Measurements from ENCODE around the gene KLF13.

KLF13 gene

GRCh38 chr15:31379577-31379976 lies 52.9 kb downstream of the KLF13 start:
- Histone ChIP-seq H2AFZ (ENCODE audit: low read length) (no peak overlapping the region), H3F3A (ENCODE audit: insufficient read depth, low read length) (no peaks in the 10 kb centered on the region), H3K4me1 (ENCODE audit: insufficient read depth, low read length, severe bottlenecking) (no peaks in the 10 kb centered on the region), H3K9me3 (ENCODE audit: low read length) (no peaks in the 10 kb centered on the region), H3K4me3 (ENCODE audit: low read depth, low read length, poor library complexity, severe bottlenecking) (no peak overlapping the region), H3K36me3 (ENCODE audit: insufficient read depth, low read length) (peaks cover 66% of the 10 kb centered on the region), H3K4me2 (ENCODE audit: low read length) (no peak overlapping the region), H3K27me3 (ENCODE audit: insufficient read depth, low read length) (no peaks in the 10 kb centered on the region), H3K27ac (ENCODE audit: low read depth, low read length, poor library complexity, severe bottlenecking) (no peak overlapping the region), H3K9me2 (ENCODE audit: low read depth, low read length) (no peaks in the 10 kb centered on the region), H3K9ac (ENCODE audit: low read length) (no peak overlapping the region), H3K79me2 (ENCODE audit: insufficient read depth, low read length) (no peaks in the 10 kb centered on the region), H4K20me1 (ENCODE audit: insufficient read depth, low read length) (no peaks in the 10 kb centered on the region)
- TF ChIP-seq EZH2 (IDR thresholded peaks at IDR 0.05; ENCODE audit: borderline replicate concordance, low read length) (no peak), CTCF (IDR thresholded peaks at IDR 0.05; ENCODE audit: low read length) (no peak)

- Histone ChIP-seq H3K9ac (ENCODE audit: low read length) (no peak overlapping the region), H3K27ac (ENCODE audit: low read depth, low read length, poor library complexity, severe bottlenecking) (no peak overlapping the region), H3K9me3 (ENCODE audit: low read length) (no peaks in the 10 kb centered on the region), H3K27me3 (ENCODE audit: insufficient read depth, low read length) (no peaks in the 10 kb centered on the region), H3F3A (ENCODE audit: insufficient read depth, low read length) (no peaks in the 10 kb centered on the region), H4K20me1 (ENCODE audit: insufficient read depth, low read length) (no peaks in the 10 kb centered on the region), H3K4me2 (ENCODE audit: low read length) (no peak overlapping the region), H3K36me3 (ENCODE audit: insufficient read depth, low read length) (peaks cover 45% of the 10 kb centered on the region), H3K4me1 (ENCODE audit: insufficient read depth, low read length, severe bottlenecking) (no peaks in the 10 kb centered on the region), H3K4me3 (ENCODE audit: low read depth, low read length, poor library complexity, severe bottlenecking) (no peak overlapping the region), H2AFZ (ENCODE audit: low read length) (no peak overlapping the region), H3K79me2 (ENCODE audit: insufficient read depth, low read length) (no peaks in the 10 kb centered on the region), H3K9me2 (ENCODE audit: low read depth, low read length) (no peaks in the 10 kb centered on the region)
- no peak for TF ChIP-seq EZH2 (IDR thresholded peaks at IDR 0.05; ENCODE audit: borderline replicate concordance, low read length)
- no peak for TF ChIP-seq CTCF (IDR thresholded peaks at IDR 0.05; ENCODE audit: low read length)
Measured at GRCh38 chr15:31381801-31382712, 55.4 kb downstream of the KLF13 start.

- H3K9me2 ChIP-seq (ENCODE audit: low read depth, low read length), result no peaks in the 10 kb centered on the region
- H3K4me1 ChIP-seq (ENCODE audit: insufficient read depth, low read length, severe bottlenecking), result no peaks in the 10 kb centered on the region
- TF ChIP-seq CTCF (IDR thresholded peaks at IDR 0.05; ENCODE audit: low read length) (no peak), EZH2 (IDR thresholded peaks at IDR 0.05; ENCODE audit: borderline replicate concordance, low read length) (no peak)
- H2AFZ ChIP-seq (ENCODE audit: low read length), result no peak overlapping the region
- H3K4me2 ChIP-seq (ENCODE audit: low read length), result no peak overlapping the region
- no peaks in the 10 kb centered on the region for H3K79me2 ChIP-seq (ENCODE audit: insufficient read depth, low read length)
- no peaks in the 10 kb centered on the region for H3K27me3 ChIP-seq (ENCODE audit: insufficient read depth, low read length)
- H3F3A ChIP-seq (ENCODE audit: insufficient read depth, low read length), result no peaks in the 10 kb centered on the region
- H3K4me3 ChIP-seq (ENCODE audit: low read depth, low read length, poor library complexity, severe bottlenecking), result no peak overlapping the region
- H3K9ac ChIP-seq (ENCODE audit: low read length), result no peak overlapping the region
- H3K9me3 ChIP-seq (ENCODE audit: low read length), result no peaks in the 10 kb centered on the region
- peaks cover 39% of the 10 kb centered on the region for H3K36me3 ChIP-seq (ENCODE audit: insufficient read depth, low read length)
- no peak overlapping the region for H3K27ac ChIP-seq (ENCODE audit: low read depth, low read length, poor library complexity, severe bottlenecking)
- H4K20me1 ChIP-seq (ENCODE audit: insufficient read depth, low read length), result no peaks in the 10 kb centered on the region
Measured at GRCh38 chr15:31382713-31383045, 56.0 kb downstream of the KLF13 start.

All from OCI-LY1 (cell line).